GM12874 (cell line): ENCODE results near the gene TMEFF1.

Source experiments
- CTCF ChIP-seq: IDR thresholded peaks from 2 replicates; pipeline ENCODE4 v1.5.1; 2011; ENCODE audit warnings: low read depth, mild to moderate bottlenecking, control low read depth, low read length, moderate library complexity; ENCODE audit not compliant: insufficient read depth

TMEFF1 gene

GRCh38 chr9:100581081-100581480 lies 108.1 kb downstream of the TMEFF1 start:
- no peak for TF ChIP-seq CTCF

GRCh38 chr9:100581661-100582060 lies 108.7 kb downstream of the TMEFF1 start:
- no peak for TF ChIP-seq CTCF

GRCh38 chr9:100583014-100583802 lies 110.3 kb downstream of the TMEFF1 start:
- TF ChIP-seq CTCF = no peak

GRCh38 chr9:100584951-100585350 lies 112.0 kb downstream of the TMEFF1 start:
- TF ChIP-seq CTCF = no peak

GRCh38 chr9:100586093-100586492 lies 113.1 kb downstream of the TMEFF1 start:
- no peak for TF ChIP-seq CTCF

GRCh38 chr9:100587375-100587774 lies 114.4 kb downstream of the TMEFF1 start:
- no peak for TF ChIP-seq CTCF

GRCh38 chr9:100589582-100589981 lies 116.6 kb downstream of the TMEFF1 start:
- no peak for TF ChIP-seq CTCF
